T1000 (cell line): ENCODE data around the gene HAX1.
"Not testable (repeated sequence)": the region's sequence is repeated elsewhere in the genome, so short reads cannot be mapped to it uniquely, and the experiment has no call there.

Source experiments
- DNase-seq: peaks from one replicate; lab custom pipeline; 2025; ENCODE audit warnings: mixed read lengths; lab: John Stamatoyannopoulos, UW

The HAX1 gene

GRCh38 chr1:154287591-154287990 is 15.2 kb downstream of the HAX1 start:
- DNase-seq, result not testable (repeated sequence)

DNA sequence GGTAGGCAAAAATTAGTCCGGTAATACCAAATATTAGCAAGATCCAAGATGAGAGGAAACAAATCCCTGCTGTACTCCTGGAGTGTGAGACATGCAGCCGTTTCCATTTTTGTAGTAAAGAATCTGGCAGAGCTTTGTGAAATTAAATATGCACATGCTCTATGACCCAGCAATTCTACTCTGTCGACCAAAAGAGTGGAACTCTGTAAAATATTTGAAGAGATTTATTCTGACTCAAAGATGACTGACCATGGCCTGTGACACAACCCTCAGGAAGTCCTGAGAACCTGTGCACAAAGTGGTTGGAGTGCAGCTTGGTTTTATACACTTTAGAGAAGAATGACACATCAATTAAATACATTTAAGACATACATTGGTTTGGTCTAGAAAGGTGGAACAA is 16.2 kb downstream of the HAX1 start:
- no peak for DNase-seq

DNA sequence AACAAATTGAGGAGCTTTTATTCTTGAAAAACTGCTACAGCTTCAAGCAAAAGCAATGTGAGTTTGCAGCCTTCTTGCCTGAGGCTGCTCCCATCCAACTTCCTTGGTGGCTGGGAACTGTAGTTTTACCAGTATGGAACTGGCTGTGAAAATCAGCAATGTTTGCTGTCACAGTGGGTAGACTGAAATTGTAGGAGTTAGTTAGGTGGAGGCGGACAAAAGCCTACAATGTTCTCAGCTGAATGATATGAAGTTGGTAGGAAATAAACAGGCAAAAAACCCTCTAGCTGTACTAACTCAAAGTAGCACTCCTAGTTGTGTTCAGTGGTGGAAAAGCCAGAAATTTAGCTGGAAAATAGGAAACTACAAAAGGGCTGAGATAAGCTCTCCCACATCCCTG is 18.5 kb downstream of the HAX1 start:
- no peak for DNase-seq

GRCh38 chr1:154295408-154296235 is 23.2 kb downstream of the HAX1 start:
- DNase-seq, result no peak

DNA sequence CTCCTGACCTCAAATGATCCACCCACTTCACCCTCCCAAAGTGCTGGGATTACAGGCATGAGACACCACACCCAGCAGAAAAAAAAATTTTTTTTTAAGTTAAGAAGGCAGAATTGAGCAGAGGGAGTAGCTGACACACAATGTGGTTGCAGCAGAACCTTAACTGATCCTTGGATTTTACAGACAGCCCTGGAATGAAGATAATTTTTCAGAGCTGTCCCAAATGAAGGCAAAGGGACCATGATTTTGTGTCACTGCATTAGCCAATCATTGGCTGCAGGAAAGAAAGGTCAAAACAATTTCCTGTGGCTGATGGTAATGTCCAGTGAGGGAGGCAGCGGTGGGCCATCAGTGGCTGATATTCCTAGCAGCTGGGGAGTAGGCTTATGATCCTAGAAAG is 29.2 kb downstream of the HAX1 start:
- DNase-seq, result no peak

GRCh38 chr1:154304664-154305337 is 32.4 kb downstream of the HAX1 start:
- no peak for DNase-seq

DNA sequence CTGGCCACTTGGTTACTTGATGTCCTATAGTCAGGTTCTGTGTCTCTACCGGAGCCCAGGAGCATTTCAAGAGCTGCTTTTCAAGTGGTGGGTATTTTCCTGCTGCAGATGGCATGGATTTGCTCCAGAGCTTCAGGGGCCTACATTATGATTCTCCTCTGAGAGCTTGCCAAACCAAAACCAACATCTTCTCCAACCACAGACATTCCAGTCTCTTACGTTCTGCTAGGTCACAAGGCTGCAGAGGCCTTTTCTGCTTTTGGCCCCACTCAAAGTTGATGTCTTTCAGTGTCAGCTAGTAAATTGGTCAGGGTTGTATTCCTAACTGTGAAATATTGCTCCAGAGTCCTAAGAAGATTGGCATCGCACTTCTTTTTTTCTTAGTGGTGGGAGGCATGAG is 33.7 kb downstream of the HAX1 start:
- no peak for DNase-seq

GRCh38 chr1:154307670-154308270 is 35.3 kb downstream of the HAX1 start:
- DNase-seq, result not testable (repeated sequence)

DNA sequence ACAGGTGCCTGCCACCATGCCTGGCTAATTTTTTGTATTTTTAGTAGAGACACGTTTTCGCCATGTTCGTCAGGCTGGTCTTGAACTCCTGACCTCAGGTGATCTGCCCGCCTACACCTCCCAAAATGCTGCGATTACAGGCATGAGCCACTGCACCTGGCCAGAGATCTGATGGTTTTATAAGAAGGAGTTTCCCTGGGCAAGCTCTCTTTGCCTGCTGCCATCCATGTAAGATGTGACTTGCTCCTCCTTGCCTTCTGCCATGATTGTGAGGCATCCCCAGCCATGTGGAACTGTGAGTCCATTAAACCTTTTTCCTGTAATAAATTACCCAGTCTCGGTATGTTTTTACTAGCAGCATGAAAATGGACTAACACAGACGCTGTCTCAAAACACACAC is 36.7 kb downstream of the HAX1 start:
- not testable (repeated sequence) for DNase-seq

DNA sequence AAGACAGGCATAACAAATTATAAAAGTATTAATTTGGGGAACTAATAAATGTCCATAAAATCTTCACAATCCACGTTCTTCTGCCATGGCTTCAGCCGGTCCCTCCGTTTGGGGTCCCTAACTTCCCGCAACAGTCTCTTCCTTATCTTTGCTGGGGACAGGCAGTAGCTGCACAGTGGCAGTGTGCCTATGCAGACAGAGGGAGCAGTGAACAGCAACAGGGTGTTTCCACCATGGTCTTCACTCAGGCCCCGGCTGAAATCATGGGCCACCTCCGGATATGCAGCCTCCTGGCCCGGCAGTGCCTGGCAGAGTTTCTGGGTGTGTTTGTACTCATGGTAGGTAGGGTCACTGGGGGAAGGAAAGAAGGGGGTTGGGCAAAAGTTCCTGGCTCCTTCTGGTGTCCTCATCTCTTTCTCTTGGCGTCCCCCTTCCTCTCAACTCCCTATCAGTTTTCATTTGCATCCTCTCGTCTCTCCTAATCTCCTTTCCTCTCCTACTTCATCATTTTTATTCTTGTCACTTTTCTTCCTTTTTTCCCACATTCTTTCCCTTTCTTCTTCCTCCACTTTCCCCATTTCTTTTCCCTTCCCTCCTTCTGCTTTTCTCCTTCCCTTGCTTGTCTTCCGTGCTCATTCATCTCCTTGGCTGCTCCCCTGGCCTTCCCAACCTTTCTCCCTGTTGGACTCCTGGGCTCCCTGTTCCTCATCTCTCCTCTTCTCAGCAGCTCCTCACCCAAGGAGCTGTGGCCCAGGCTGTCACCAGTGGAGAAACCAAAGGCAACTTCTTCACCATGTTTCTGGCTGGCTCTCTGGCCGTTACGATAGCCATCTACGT is 40.0 kb downstream of the HAX1 start:
- DNase-seq, result not testable (repeated sequence)

- DNase-seq, result no peak
Measured at GRCh38 chr1:154313066-154313356, 40.6 kb downstream of the HAX1 start.

DNA sequence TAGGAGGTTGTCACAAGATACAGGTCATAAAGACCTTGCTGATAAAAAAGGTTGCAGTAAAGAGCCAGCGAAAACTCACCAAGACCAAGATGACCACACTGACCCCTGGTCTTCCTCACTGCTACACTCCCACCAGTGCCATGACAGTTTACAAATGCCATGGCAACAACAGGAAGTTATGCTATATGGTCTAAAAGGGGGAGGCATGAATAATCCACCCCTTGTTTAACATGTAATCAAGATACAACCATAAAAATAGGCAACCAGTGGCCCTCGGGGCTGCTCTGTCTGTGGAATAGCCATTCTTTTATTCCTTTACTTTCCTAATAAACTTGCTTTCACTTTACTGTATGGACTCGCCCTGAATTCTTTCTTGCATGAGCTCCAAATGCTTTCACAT is 41.8 kb downstream of the HAX1 start:
- not testable (repeated sequence) for DNase-seq

DNA sequence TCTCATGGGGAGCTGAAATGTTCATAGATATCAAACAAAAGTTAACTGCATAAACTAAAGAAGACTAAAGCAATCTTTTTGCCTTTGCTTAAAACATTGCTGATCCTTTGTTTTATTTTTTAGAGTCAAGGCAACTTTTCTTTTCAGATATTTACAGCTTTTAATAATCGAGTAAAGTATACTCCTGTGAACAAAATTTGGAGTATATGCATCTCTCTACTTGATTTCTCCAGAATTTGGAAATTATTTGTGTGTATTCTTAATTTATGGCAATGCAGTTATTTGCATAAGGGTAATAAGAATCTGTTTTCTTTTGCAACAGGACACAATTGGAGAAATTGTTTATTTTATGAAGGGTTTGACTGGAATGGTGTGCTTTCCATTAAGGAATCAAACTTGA is 44.3 kb downstream of the HAX1 start:
- DNase-seq, result no peak

- DNase-seq, result no peak
Measured at GRCh38 chr1:154318386-154318785, 46.0 kb downstream of the HAX1 start.

GRCh38 chr1:154320882-154321608 is 48.6 kb downstream of the HAX1 start, which contains the start of gene AQP10:
AQP10 (plus strand) TSS chr1:154321093; CDS start chr1:154321156, 63 bp downstream.
- DNase-seq, result no peak

- DNase-seq, result not testable (repeated sequence)
Measured at GRCh38 chr1:154321609-154321934, 49.1 kb downstream of the HAX1 start.

DNA sequence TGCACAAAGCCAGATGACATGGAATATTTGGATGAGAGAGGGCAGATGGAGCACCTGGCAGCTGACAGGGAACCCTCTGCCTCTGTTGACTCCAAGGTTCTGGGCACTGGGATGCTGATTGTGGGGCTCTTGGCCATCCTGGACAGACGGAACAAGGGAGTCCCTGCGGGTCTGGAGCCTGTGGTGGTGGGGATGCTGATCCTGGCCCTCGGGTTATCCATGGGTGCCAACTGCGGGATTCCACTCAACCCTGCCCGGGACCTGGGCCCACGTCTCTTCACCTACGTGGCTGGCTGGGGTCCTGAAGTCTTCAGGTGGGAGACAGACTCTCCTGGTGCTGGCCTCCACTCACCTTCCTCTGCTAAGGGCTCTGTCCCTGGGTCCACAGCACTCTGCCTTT is 51.1 kb downstream of the HAX1 start:
- no peak for DNase-seq

DNA sequence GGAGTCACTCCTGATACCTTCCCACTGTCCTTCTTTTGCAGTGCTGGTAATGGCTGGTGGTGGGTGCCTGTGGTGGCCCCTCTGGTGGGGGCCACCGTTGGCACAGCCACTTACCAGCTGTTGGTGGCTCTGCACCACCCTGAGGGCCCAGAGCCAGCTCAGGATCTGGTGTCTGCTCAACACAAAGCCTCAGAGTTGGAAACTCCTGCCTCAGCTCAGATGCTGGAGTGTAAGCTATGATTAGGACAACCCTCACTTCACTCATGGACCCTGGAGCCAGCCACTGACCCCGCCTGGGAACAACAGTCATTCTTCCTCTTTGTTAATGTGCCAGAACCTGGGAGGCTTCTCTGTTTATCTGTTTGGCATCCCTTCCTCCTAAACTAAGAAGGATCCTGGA is 51.8 kb downstream of the HAX1 start:
- no peak for DNase-seq

DNA sequence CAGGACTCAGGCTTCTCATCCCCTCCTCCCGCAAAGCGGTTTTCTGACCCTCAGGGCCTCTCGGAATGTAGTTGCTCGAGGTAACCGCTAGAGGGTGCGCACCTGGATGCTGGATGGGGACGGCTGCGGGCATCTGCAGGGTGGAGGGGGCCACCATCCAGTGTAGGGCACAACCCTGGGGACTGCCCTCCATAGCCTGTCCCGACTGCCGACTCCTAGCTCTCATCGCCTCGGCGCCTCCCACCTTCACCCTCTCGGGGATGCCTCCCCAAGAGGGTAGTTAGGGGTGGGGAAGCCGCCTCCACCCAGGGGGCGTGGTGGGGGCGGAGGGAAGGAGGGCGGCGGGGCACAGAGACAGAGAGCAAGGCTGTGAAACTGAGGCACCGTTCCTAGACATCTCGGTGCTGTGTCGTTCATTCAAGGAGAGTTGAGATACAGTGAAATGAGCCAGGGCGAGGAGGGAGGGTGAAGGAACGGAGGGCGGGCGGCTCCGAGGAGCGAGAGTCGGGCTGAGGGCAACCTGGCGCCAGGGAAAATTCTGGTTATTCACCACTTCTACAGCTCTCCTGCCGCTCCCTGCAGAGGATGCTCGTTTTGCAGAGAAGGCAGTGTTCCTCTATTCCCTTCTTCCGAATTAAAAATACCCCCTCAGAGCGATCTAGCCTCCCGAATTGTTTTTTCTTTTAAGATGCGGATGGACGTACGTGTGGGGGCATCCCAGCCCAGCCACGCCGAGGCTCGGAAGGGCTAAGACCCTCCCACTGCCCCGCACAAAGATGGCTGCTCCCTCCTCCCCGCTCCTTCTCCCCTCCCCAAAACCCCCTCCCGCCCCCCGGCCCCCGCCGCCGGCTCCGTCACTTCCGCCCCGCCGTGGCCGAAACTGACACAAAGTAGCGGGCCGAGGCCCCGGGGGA is 52.5 kb downstream of the HAX1 start, which contains the start of gene ATP8B2:
Gene ATP8B2 (plus strand): TSS at position 857 of the 914 bp plus-strand sequence. CDS start 2,617 bp downstream, outside the sequence.
- peak; percentile 52 for DNase-seq
